ENCODE measurements around the gene CCL19. TPM values are rescaled to one million over a fixed set of nuclear protein-coding genes. Genes with fewer than 3 reads are reported as not detected.
"Not testable (repeated sequence)": the region's sequence is repeated elsewhere in the genome, so short reads cannot be mapped to it uniquely, and the experiment has no call there.

Gene CCL19
- total RNA-seq (10 to 100 TPM in 1 of 2 donors, 1 to 10 TPM in 1; 1.2 to 36.3 TPM), polyA plus RNA-seq (ENCODE audit: insufficient read length in 6 of 6) (1 to 10 TPM in 1 of 6 donors, under 1 TPM in 3, not detected in 2; 0.28 to 1.4 (median 0.33) TPM)
- long read RNA-seq, donor 1, partial matches to known transcripts = 0 of 3 reads
- long read RNA-seq, donor 1, other reads (novel, unspliced or antisense) = 0 of 3 reads
- long read RNA-seq, donor 2, transcript CCL19-201 (4 exons, 687 nt) = major isoform, 6 of 7 reads
- long read RNA-seq, donor 2, partial matches to known transcripts = 0 of 7 reads
- long read RNA-seq, donor 2, other reads (novel, unspliced or antisense) = 0 of 7 reads
- long read RNA-seq, donor 3 = 0 reads
- long read RNA-seq, donor 4, partial matches to known transcripts = 0 of 1 reads
- long read RNA-seq, donor 4, other reads (novel, unspliced or antisense) = 0 of 1 reads
- long read RNA-seq, donor 5 = 0 reads
- long read RNA-seq, donor 6, partial matches to known transcripts = 0 of 1 reads
- long read RNA-seq, donor 6, other reads (novel, unspliced or antisense) = 0 of 1 reads
- long read RNA-seq, donor 7 = 0 reads
- long read RNA-seq, donor 8 = 0 reads
- long read RNA-seq, donor 9 = 0 reads
- long read RNA-seq, donor 10, transcript CCL19-201 (4 exons, 687 nt) = major isoform, 64 of 67 reads
- long read RNA-seq, donor 10, partial matches to known transcripts = 0 of 67 reads
- long read RNA-seq, donor 10, other reads (novel, unspliced or antisense) = 3 of 67 reads
- long read RNA-seq, donor 11 = 0 reads
- long read RNA-seq, donor 12 = 0 reads

DNA sequence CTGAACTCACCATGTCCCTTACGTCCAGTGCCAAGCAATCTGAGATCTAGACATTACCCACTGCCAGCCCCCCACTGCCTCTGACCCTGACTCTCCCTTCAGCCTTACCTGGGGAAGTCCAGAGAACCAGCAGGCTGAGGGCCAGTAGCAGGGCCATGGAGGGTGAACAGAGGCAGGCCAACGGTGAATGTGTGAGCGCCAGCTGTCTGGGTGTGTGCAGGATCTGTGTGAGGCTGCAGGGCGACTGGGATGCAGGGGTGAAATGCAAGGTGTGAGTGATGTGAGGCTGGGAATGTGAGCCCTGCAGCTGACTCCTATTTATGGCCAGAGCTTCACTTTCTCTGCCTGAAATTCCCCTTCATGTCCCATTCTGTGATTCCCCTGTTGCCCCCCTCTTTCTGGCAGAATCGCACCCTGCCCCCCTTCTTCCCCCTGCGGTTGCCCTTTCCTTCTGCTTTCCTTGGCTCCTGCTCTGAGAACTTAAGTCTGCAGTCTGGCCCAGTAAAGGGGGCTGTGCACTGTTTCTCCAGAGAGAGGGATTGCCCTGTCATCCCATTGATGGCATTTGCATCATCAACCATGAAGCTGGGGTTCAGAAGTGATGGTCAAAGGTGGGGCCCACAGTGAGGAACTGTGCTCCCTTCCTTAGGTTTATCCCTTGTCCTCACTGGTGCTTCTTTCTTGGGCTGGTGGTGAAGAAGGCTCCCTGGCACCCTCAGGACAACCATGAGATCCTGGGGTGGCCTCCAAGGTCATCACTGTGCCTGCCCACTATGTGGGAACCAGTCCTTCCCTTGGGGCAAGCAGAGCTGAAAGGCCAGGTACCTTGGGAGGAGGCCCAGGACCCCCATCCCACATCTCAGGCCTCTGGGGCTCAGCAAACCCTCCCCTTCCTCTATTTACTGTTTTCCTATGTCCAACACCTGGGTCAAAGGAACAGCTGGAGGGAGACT is at the start of gene CCL19:
TSS of gene CCL19 (minus strand) at position 294 of the 953 bp plus-strand sequence. CDS start at position 157, 137 bp downstream.
- ATAC-seq = no peak

DNA sequence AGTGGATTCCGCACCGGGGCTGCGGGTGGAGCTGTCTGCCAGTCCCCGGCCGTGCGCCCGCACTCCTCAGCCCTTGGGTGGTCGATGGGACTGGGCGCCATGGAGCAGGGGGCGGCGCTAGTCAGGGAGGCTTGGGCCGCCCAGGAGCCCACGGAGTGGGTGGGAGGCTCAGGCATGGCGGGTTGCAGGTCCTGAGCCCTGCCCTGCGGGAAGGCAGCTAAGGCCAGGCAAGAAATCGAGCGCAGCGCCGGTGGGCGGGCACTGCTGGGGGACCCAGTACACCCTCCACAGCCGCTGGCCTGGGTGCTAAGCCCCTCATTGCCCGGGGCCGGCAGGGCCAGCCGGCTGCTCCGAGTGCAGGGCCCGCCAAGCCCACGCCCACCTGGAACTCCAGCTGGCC is 49.1 kb upstream of the CCL19 start:
- H3K4me1 ChIP-seq; H3K27ac ChIP-seq; H3K27me3 ChIP-seq; DNase-seq; H3K36me3 ChIP-seq; intact Hi-C loops (cut with DNase I); ATAC-seq; H3K9me3 ChIP-seq; H3K4me3 ChIP-seq: not testable (repeated sequence)

More for the DNA sequence above, at the start of gene CCL19:
- no peak within 1 kb of the TSS for H3K4me3 ChIP-seq
- no peak within 1 kb of the TSS for H3K27ac ChIP-seq
- no peaks in the 10 kb centered on the region for H3K27me3 ChIP-seq
- H3K4me1 ChIP-seq = peaks cover 0 to 8% of the 10 kb centered on the region in 2 donors
- no peaks in the 10 kb centered on the region for H3K9me3 ChIP-seq
- intact Hi-C loops (cut with DNase I) = no loop called here
- H3K36me3 ChIP-seq = no peaks in the 10 kb centered on the region
- TF ChIP-seq, protein P1, sequence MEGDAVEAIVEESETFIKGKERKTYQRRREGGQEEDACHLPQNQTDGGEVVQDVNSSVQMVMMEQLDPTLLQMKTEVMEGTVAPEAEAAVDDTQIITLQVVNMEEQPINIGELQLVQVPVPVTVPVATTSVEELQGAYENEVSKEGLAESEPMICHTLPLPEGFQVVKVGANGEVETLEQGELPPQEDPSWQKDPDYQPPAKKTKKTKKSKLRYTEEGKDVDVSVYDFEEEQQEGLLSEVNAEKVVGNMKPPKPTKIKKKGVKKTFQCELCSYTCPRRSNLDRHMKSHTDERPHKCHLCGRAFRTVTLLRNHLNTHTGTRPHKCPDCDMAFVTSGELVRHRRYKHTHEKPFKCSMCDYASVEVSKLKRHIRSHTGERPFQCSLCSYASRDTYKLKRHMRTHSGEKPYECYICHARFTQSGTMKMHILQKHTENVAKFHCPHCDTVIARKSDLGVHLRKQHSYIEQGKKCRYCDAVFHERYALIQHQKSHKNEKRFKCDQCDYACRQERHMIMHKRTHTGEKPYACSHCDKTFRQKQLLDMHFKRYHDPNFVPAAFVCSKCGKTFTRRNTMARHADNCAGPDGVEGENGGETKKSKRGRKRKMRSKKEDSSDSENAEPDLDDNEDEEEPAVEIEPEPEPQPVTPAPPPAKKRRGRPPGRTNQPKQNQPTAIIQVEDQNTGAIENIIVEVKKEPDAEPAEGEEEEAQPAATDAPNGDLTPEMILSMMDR (IDR thresholded peaks at IDR 0.05) = no peak
- no peak for DNase-seq

DNA sequence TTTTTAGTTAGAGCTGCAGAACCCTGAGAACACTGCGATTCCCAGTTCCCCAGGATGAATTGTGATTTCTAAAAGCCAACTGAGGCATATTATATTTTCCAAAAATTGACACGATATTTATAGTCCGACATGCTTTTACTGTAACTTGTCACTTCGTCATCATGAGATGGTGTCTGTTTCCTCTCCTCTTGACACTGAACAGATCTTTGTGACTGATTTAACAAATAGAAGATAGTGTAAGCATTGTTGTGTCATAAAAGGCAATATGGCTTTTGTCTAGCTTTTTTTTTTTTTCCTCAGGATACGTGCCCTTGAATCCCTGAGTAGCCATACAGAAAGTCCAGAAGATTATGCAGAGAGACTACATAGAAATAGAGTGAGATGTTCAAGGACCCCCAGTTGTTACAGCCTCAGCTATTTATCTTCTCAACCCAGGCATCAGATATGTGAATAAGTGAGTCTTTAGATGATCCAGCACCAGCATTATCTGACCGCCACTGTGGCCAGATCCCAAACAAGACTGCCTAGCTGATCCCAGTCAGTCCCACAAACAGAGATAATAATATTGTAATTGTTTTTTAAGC is 46.7 kb upstream of the CCL19 start:
- DNase-seq (no peak), ATAC-seq (no peak)
- Histone ChIP-seq H3K27ac (no peak overlapping the region), H3K4me1 (no peaks in the 10 kb centered on the region), H3K36me3 (no peaks in the 10 kb centered on the region), H3K27me3 (no peaks in the 10 kb centered on the region), H3K9me3 (no peaks in the 10 kb centered on the region), H3K4me3 (no peak overlapping the region)
- intact Hi-C loops (cut with DNase I) = no loop called here
- TF ChIP-seq, protein P1 (IDR thresholded peaks at IDR 0.05) = no peak

DNA sequence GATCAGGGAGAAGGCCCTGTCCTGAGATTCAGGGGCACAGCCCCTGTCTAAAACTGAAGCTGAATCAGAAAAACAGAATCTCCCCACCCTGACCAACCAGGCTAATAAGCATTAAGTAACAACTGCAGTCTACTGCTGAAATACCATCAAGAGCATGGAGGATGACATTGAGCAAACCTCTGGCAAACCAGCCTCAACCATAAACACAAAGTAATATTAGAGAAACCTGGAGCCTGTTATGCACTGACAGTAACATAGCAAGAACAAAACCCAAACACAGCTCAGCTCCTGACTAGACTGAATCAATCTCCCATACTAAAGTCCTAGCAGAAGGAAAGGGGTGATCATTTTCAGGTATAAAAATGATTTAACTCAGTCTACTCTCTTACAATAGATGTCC is 43.6 kb upstream of the CCL19 start:
- DNase-seq = no peak
- TF ChIP-seq, protein P1 (IDR thresholded peaks at IDR 0.05) = no peak
- H3K4me3 ChIP-seq = no peak overlapping the region
- no peaks in the 10 kb centered on the region for H3K27me3 ChIP-seq
- H3K27ac ChIP-seq = no peak overlapping the region
- no peak for ATAC-seq
- H3K36me3 ChIP-seq = no peaks in the 10 kb centered on the region
- H3K9me3 ChIP-seq = no peaks in the 10 kb centered on the region
- intact Hi-C loops (cut with DNase I) = no loop called here
- H3K4me1 ChIP-seq = no peaks in the 10 kb centered on the region

DNA sequence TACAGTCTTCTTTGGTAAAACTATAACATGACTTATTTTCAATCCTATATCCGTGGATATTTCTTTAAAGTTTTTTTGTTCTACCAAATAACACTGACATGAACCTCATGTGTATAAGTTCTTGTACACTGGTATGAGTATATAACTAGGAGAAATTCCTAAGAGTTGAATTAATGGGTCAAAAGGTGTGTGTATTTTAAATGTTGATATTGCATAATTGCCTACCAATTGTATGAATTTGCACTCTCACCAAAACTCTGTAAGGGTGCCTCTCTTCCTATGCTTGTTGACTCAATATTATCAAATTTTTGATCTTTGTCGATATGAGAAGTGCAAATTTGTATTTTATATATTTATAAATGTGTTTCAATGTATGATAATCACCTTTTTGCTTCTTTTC is 41.8 kb upstream of the CCL19 start:
- TF ChIP-seq, protein P1 (IDR thresholded peaks at IDR 0.05) = no peak

More for the DNA sequence above, 41.8 kb upstream of the CCL19 start:
- Histone ChIP-seq H3K36me3 (no peaks in the 10 kb centered on the region), H3K4me3 (no peak overlapping the region), H3K9me3 (no peaks in the 10 kb centered on the region), H3K27me3 (no peaks in the 10 kb centered on the region), H3K4me1 (no peaks in the 10 kb centered on the region), H3K27ac (no peak overlapping the region)
- DNase-seq (no peak), ATAC-seq (no peak)
- intact Hi-C loops (cut with DNase I) = no loop called here
